ENCODE measurements around the gene BLVRB. TPM values are rescaled to one million over a fixed set of nuclear protein-coding genes. Genes with fewer than 3 reads are reported as not detected.
"Not testable (repeated sequence)": the region's sequence is repeated elsewhere in the genome, so short reads cannot be mapped to it uniquely, and the experiment has no call there.

BLVRB gene
- total RNA-seq, 1 experiment from 2014 or later, result 179 TPM

- H3K36me3 ChIP-seq, H3K27me3 ChIP-seq, H3K9me3 ChIP-seq: not testable (repeated sequence)
- DNase-seq, result peak; percentile 38
- H3K4me3 ChIP-seq, result peak overlapping the region; percentile 7; the same call in 1 of the 2 replicates
Measured at GRCh38 chr19:40463587-40464037, 1.9 kb downstream of the BLVRB start.

- no peaks in the 10 kb centered on the region for H3K9me3 ChIP-seq
- H3K36me3 ChIP-seq, result peaks cover 3% of the 10 kb centered on the region
- H3K27me3 ChIP-seq, result no peaks in the 10 kb centered on the region
- H3K4me3 ChIP-seq, result no peak overlapping the region
- no peak for DNase-seq
Measured at GRCh38 chr19:40461669-40462221, 3.8 kb downstream of the BLVRB start.

- no peaks in the 10 kb centered on the region for H3K9me3 ChIP-seq
- DNase-seq, result no peak
- peaks cover 4% of the 10 kb centered on the region for H3K36me3 ChIP-seq
- H3K27me3 ChIP-seq, result no peaks in the 10 kb centered on the region
- H3K4me3 ChIP-seq, result no peak overlapping the region
Measured at GRCh38 chr19:40460185-40460584, 5.4 kb downstream of the BLVRB start.

GRCh38 chr19:40458597-40458974 is 7.0 kb downstream of the BLVRB start:
- Histone ChIP-seq H3K36me3 (peaks cover 5% of the 10 kb centered on the region), H3K9me3 (no peaks in the 10 kb centered on the region), H3K4me3 (no peak overlapping the region), H3K27me3 (no peaks in the 10 kb centered on the region)
- DNase-seq, result no peak

GRCh38 chr19:40457953-40458596 is 7.5 kb downstream of the BLVRB start:
- Histone ChIP-seq H3K27me3 (no peaks in the 10 kb centered on the region), H3K4me3 (no peak overlapping the region), H3K36me3 (peaks cover 5% of the 10 kb centered on the region), H3K9me3 (no peaks in the 10 kb centered on the region)
- DNase-seq, result no peak

- DNase-seq, result no peak
- peaks cover 5% of the 10 kb centered on the region for H3K36me3 ChIP-seq
- no peaks in the 10 kb centered on the region for H3K9me3 ChIP-seq
- no peak overlapping the region for H3K4me3 ChIP-seq
- no peaks in the 10 kb centered on the region for H3K27me3 ChIP-seq
Measured at GRCh38 chr19:40457048-40457447, 8.5 kb downstream of the BLVRB start.

- DNase-seq, result peak; percentile 26
- not testable (repeated sequence) for H3K27me3 ChIP-seq, H3K4me3 ChIP-seq, H3K9me3 ChIP-seq
- H3K36me3 ChIP-seq, result peaks cover 10% of the 10 kb centered on the region
Measured at GRCh38 chr19:40453943-40454342, 11.6 kb downstream of the BLVRB start.

GRCh38 chr19:40453151-40453735 is 12.3 kb downstream of the BLVRB start:
- Histone ChIP-seq H3K9me3 (no peaks in the 10 kb centered on the region), H3K27me3 (no peaks in the 10 kb centered on the region), H3K36me3 (peaks cover 10% of the 10 kb centered on the region), H3K4me3 (no peak overlapping the region)
- no peak for DNase-seq

- Histone ChIP-seq H3K9me3 (no peaks in the 10 kb centered on the region), H3K36me3 (peaks cover 7% of the 10 kb centered on the region)
Measured at GRCh38 chr19:40452016-40452415, 13.5 kb downstream of the BLVRB start.

GRCh38 chr19:40450664-40451063 is 14.9 kb downstream of the BLVRB start:
- H3K27me3 ChIP-seq, result no peaks in the 10 kb centered on the region
- DNase-seq, result no peak

More at GRCh38 chr19:40452016-40452415, 13.5 kb downstream of the BLVRB start:
- Histone ChIP-seq H3K27me3 (no peaks in the 10 kb centered on the region), H3K4me3 (no peak overlapping the region)
- DNase-seq, result no peak

DNA sequence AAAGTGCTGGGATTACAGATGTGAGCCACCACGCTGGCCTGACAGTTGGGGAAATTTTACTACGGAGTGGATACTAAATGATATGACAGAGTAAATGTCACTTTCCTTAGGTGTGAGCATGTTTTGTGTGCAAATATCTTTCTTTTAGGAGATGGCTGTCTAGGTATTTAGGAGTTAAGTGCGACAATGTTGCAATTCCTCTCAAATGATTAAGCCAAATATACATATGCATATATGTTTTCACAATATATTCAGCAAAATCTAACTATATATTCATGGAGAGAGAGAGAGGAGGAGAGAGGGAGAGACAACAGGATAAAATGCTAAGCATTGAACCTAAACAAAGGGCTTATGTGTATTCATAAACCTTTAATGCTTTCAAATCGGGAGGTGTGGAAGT is 16.0 kb downstream of the BLVRB start:
- H3K9me3 ChIP-seq, result no peaks in the 10 kb centered on the region
- H3K36me3 ChIP-seq, result peaks cover 5% of the 10 kb centered on the region; the same call in 1 of the 2 replicates
- H3K27me3 ChIP-seq, result no peaks in the 10 kb centered on the region
- no peak for DNase-seq
- H3K4me3 ChIP-seq, result no peak overlapping the region

More at GRCh38 chr19:40450664-40451063, 14.9 kb downstream of the BLVRB start:
- Histone ChIP-seq H3K9me3 (no peaks in the 10 kb centered on the region), H3K36me3 (peaks cover 7% of the 10 kb centered on the region), H3K4me3 (no peak overlapping the region)

GRCh38 chr19:40446263-40446784 is 19.2 kb downstream of the BLVRB start:
- Histone ChIP-seq H3K4me3 (no peak overlapping the region), H3K27me3 (no peaks in the 10 kb centered on the region), H3K36me3 (peaks cover 28% of the 10 kb centered on the region), H3K9me3 (no peaks in the 10 kb centered on the region; the same call in 1 of the 2 replicates)
- no peak for DNase-seq

DNA sequence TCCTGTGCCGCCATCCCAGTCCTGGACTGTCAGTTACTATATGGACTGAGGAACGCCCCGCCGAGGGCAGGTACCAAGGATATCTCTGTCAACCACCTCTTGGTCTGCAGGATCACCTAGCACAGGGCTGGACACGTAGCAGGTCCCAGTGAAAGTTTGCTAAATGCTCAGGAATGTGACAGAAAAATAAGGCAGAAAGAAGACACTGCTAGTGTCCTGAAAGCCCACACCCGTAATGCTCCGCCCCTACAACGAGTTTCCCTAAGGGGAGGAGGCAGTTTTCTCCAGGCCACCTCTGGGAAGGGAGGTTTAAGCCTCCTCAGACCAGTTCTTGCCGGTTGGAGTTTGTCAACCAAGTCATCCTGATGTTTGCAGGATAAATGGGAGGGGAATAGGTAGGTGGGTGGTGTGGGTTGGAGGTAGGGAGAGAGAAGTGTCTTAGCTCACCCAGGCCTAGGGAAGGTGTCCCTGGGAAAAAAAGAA is 19.7 kb downstream of the BLVRB start:
- H3K27me3 ChIP-seq, result no peaks in the 10 kb centered on the region
- no peaks in the 10 kb centered on the region; the same call in 1 of the 2 replicates for H3K9me3 ChIP-seq
- no peak overlapping the region for H3K4me3 ChIP-seq
- no peak for DNase-seq
- peaks cover 31% of the 10 kb centered on the region for H3K36me3 ChIP-seq

GRCh38 chr19:40444825-40445312 is 20.7 kb downstream of the BLVRB start:
- DNase-seq, result no peak
- H3K36me3 ChIP-seq, result peaks cover 40% of the 10 kb centered on the region
- peak overlapping the region; percentile 100 for H3K4me3 ChIP-seq
- no peaks in the 10 kb centered on the region; the same call in 1 of the 2 replicates for H3K9me3 ChIP-seq
- no peaks in the 10 kb centered on the region for H3K27me3 ChIP-seq

GRCh38 chr19:40444000-40444824 is 21.3 kb downstream of the BLVRB start, which contains the start of gene SERTAD3:
Gene SERTAD3, minus strand, starts transcription at chr19:40444335. Its CDS starts 2,255 bp downstream, at chr19:40442080.
- Histone ChIP-seq H3K36me3 (peaks cover 40% of the 10 kb centered on the region), H3K27me3 (no peaks in the 10 kb centered on the region), H3K4me3 (peak within 1 kb of the TSS; percentile 100), H3K9me3 (no peaks in the 10 kb centered on the region; the same call in 1 of the 2 replicates)
- peak; percentile 96 for DNase-seq
